GM06990 (cell line): Measurements from ENCODE around the gene ZHX3.
A peak's percentile ranks its signal among the peaks of the same experiment; 100 is the strongest.

ENCODE experiments used
- DNase-seq: peaks from one replicate; pipeline ENCODE4 v3.0.0-alpha.2; 2011; ENCODE audit not compliant: insufficient read length; ENCODE audit errors: extremely low read depth
- H3K27me3 ChIP-seq: replicated peaks from 2 replicates; pipeline ENCODE4 v1.6.0; 2011; ENCODE audit warnings: low read length; ENCODE audit not compliant: control insufficient read depth, insufficient read depth
- H3K36me3 ChIP-seq: 2 replicates; pipeline ENCODE4 v1.5.1; 2011; ENCODE audit warnings: low read length; ENCODE audit not compliant: control insufficient read depth, insufficient read depth
- H3K4me3 ChIP-seq: replicated peaks from 2 replicates; pipeline ENCODE4 v1.5.1; 2011; ENCODE audit warnings: low read depth, mild to moderate bottlenecking, control low read depth, low read length
- CTCF ChIP-seq: IDR thresholded peaks from 2 replicates; pipeline ENCODE4 v1.5.1; 2011; ENCODE audit warnings: low read length, control low read depth, mild to moderate bottlenecking, inconsistent platforms; ENCODE audit not compliant: insufficient read depth, poor library complexity, severe bottlenecking

The ZHX3 gene

GRCh38 chr20:41345729-41346067 is 28.2 kb upstream of the ZHX3 start:
- DNase-seq = no peak
- no peak for TF ChIP-seq CTCF
- no peaks in the 10 kb centered on the region for H3K36me3 ChIP-seq
- H3K4me3 ChIP-seq = no peak overlapping the region
- H3K27me3 ChIP-seq = no peaks in the 10 kb centered on the region

- TF ChIP-seq CTCF = no peak
- no peak for DNase-seq
- Histone ChIP-seq H3K27me3 (no peaks in the 10 kb centered on the region), H3K36me3 (no peaks in the 10 kb centered on the region), H3K4me3 (no peak overlapping the region)
Measured at GRCh38 chr20:41344938-41345728, 27.6 kb upstream of the ZHX3 start.

GRCh38 chr20:41344477-41344876 is 26.9 kb upstream of the ZHX3 start:
- Histone ChIP-seq H3K4me3 (no peak overlapping the region), H3K36me3 (no peaks in the 10 kb centered on the region), H3K27me3 (no peaks in the 10 kb centered on the region)
- no peak for DNase-seq
- TF ChIP-seq CTCF = no peak

GRCh38 chr20:41342474-41343464 is 25.2 kb upstream of the ZHX3 start:
- no peak for TF ChIP-seq CTCF
- Histone ChIP-seq H3K27me3 (no peaks in the 10 kb centered on the region), H3K36me3 (no peaks in the 10 kb centered on the region), H3K4me3 (no peak overlapping the region)
- no peak for DNase-seq

GRCh38 chr20:41340327-41341055 is 23.0 kb upstream of the ZHX3 start, which contains the start of gene LPIN3:
Gene LPIN3, plus strand, starts transcription at chr20:41340821. Its CDS starts 4,983 bp downstream, at chr20:41345804.
- H3K36me3 ChIP-seq = no peaks in the 10 kb centered on the region
- no peaks in the 10 kb centered on the region for H3K27me3 ChIP-seq
- no peak within 1 kb of the TSS for H3K4me3 ChIP-seq
- no peak for TF ChIP-seq CTCF
- DNase-seq = peak; percentile 33
